Heart left ventricle (tissue), 16 donors: ENCODE data around the gene CD96. TPM values are rescaled to one million over a fixed set of nuclear protein-coding genes. Genes with fewer than 3 reads are reported as not detected.

Experiments used
- ATAC-seq, 4 donors: fragments of 200-7000 bp; cut with Tn5 transposase; one replicate each; pipeline ENCODE4 v1.9.1; 2020 to 2022; ENCODE audit warnings: moderate library complexity in 4 of 4, mild to moderate bottlenecking in 3 of 4, moderate number of reproducible peaks in 1 of 4
- DNase-seq, 5 donors: peaks; one replicate each; pipeline ENCODE4 v3.0.0-alpha.2; 2020
- H3K27ac ChIP-seq, 12 donors: fragments of 200-600 bp; sonication (generic) in 4 of 12; one replicate each; pipeline versions ENCODE4 v1.5.0 to v1.8.0; 2016 to 2022; ENCODE audit warnings: mild to moderate bottlenecking in 2 of 12
- H3K27me3 ChIP-seq, 9 donors: fragments of 200-600 bp; sonication (generic) in 2 of 9; one replicate each; pipeline versions ENCODE4 v1.5.1 to v1.8.0; 2016 to 2022; ENCODE audit warnings: mild to moderate bottlenecking in 3 of 9
- H3K36me3 ChIP-seq, 9 donors: fragments of 200-600 bp; sonication (generic) in 2 of 9; one replicate each; pipeline versions ENCODE4 v1.5.0 to v1.8.0; 2018 to 2022; ENCODE audit warnings: mild to moderate bottlenecking in 2 of 9
- H3K4me1 ChIP-seq, 12 donors: fragments of 200-600 bp; sonication (generic) in 4 of 12; one replicate each; pipeline versions ENCODE4 v1.5.0 to v1.8.0; 2016 to 2022; ENCODE audit warnings: mild to moderate bottlenecking in 3 of 12
- H3K4me3 ChIP-seq, 12 donors: fragments of 200-600 bp; sonication (generic) in 4 of 12; one replicate each; pipeline versions ENCODE4 v1.5.0 to v1.8.0; 2017 to 2022; ENCODE audit warnings: mild to moderate bottlenecking in 9 of 12, moderate library complexity in 4 of 12
- H3K9me3 ChIP-seq, 12 donors: fragments of 200-600 bp; sonication (generic) in 4 of 12; one replicate each; pipeline versions ENCODE4 v1.5.0 to v1.8.0; 2016 to 2022; ENCODE audit warnings: mild to moderate bottlenecking in 1 of 12
- POLR2A ChIP-seq, 2 donors: fragments of 450-650 bp; IDR thresholded peaks; one replicate each; pipeline ENCODE4 v1.6.1; 2017; ENCODE audit warnings: antibody characterized with exemption in 2 of 2, mild to moderate bottlenecking in 2 of 2, moderate library complexity in 2 of 2
- WGBS, 4 donors: extraction: QIAGEN DNeasy Blood & Tissue Kit in 2 of 4; methylation state at CpG; one replicate each; pipeline versions ENCODE4 v1.1.5 to v1.1.7; 2013 to 2018; 5-methylcytosine and 5-hydroxymethylcytosine counted together
- intact Hi-C, 10 donors: fragments of 100-400 bp; cut with DNase I; formaldehyde crosslinking; loops; one replicate each; pipeline versions ENCODE4 v1.11.1 to v1.14.2; 2022
- polyA plus RNA-seq, 2 donors: library from polyadenylated mRNA; stranded (reverse); fragments of 200-250 nt; gene quantifications; one replicate each; pipeline ENCODE4 v1.2.3, GENCODE V29; 2013
- total RNA-seq, 9 donors: library from RNA; depleted of rRNA in 2 of 9; stranded (reverse); fragments of >200 nt in 2 of 9; fragmentation: NEBNext Ultra II Directional in 3 of 9; extraction: Animal tissue kit (Norgen Biotek cat#: 25700) in 3 of 9; gene quantifications; one replicate each; pipeline versions ENCODE4 v1.1.0 to v1.2.4, GENCODE V29; 2016 to 2023
- TF ChIP-seq, protein P1 (sequence below), 12 donors: fragments of 200-600 bp; sonication (generic) in 4 of 12; IDR thresholded peaks; one replicate each; pipeline versions ENCODE4 v1.5.0 to v1.8.0; 2018 to 2022; ENCODE audit warnings: antibody characterized with exemption in 12 of 12, mild to moderate bottlenecking in 5 of 12
- donor health status: ischemic (EF 13 %, LVEDD 7.1; RV severe dilation, severe dysfunction).
- donor health status: healthy with polysubstance abuse.
- donor health status: DM: no; HTN: yes; CAD: no.
- donor health status: DM: no; HTN: no; CAD: no.
- donor health status: ischemic (EF 25% LVEDD 6.9; RV normal size, moderate dysfunction).
- donor health status: ischemic (EF 25% LVEDD 5.7; RV mildly dilated, moderate dysfunction).
- donor health status: healthy.
- donor health status: DM: yes; HTN: yes; CAD: no.
- donor health status: ischemic (EF 35%, LVEDD 5.7; RV mildly dilated, moderate dysfunction).
- donor health status: nonischemic (EF 11% LVEDD 7.7; RV severe dilation, severe dysfunction).
- donor health status: DM: yes; HTN: yes; CAD: no.
- donor health status: PGD.
- donor health status: ischemic (EF 29% LVEDD 5.4; RV normal size, mild dysfunction).
- donor health status: nonischemic (EF 23%, LVEDD 6.1; RV moderate dilation, normal function).

CD96 gene
- total and polyA plus RNA-seq, 11 donors: 0.08 to 4.4 (median 0.28) TPM; not detected in 4

GRCh38 chr3:111578867-111579266 is 36.9 kb downstream of the CD96 start:
- DNase-seq (no peak), ATAC-seq (no peak)
- Histone ChIP-seq H3K27me3 (no peaks in the 10 kb centered on the region), H3K4me3 (no peak overlapping the region), H3K27ac (no peak overlapping the region), H3K36me3 (no peaks in the 10 kb centered on the region), H3K4me1 (no peaks in the 10 kb centered on the region), H3K9me3 (no peaks in the 10 kb centered on the region)
- intact Hi-C loops: no loop called here
- no peak for TF ChIP-seq POLR2A (IDR thresholded peaks at IDR 0.05)
- TF ChIP-seq, protein P1, sequence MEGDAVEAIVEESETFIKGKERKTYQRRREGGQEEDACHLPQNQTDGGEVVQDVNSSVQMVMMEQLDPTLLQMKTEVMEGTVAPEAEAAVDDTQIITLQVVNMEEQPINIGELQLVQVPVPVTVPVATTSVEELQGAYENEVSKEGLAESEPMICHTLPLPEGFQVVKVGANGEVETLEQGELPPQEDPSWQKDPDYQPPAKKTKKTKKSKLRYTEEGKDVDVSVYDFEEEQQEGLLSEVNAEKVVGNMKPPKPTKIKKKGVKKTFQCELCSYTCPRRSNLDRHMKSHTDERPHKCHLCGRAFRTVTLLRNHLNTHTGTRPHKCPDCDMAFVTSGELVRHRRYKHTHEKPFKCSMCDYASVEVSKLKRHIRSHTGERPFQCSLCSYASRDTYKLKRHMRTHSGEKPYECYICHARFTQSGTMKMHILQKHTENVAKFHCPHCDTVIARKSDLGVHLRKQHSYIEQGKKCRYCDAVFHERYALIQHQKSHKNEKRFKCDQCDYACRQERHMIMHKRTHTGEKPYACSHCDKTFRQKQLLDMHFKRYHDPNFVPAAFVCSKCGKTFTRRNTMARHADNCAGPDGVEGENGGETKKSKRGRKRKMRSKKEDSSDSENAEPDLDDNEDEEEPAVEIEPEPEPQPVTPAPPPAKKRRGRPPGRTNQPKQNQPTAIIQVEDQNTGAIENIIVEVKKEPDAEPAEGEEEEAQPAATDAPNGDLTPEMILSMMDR (IDR thresholded peaks at IDR 0.05): no peak
- WGBS, 4 donors: 89 to 94% (median 92%) methylated on average over 4 of the region's 4 CpGs

- Histone ChIP-seq H3K27ac (no peak overlapping the region), H3K4me1 (no peaks in the 10 kb centered on the region), H3K27me3 (no peaks in the 10 kb centered on the region), H3K36me3 (no peaks in the 10 kb centered on the region), H3K9me3 (no peaks in the 10 kb centered on the region), H3K4me3 (no peak overlapping the region)
- WGBS, 4 donors: 88 to 92% (median 90%) methylated on average over 5 of the region's 5 CpGs
- TF ChIP-seq, protein P1 (IDR thresholded peaks at IDR 0.05): no peak
- TF ChIP-seq POLR2A (IDR thresholded peaks at IDR 0.05): no peak
- no peak for ATAC-seq
- DNase-seq: no peak
- intact Hi-C loops: no loop called here
Observed at GRCh38 chr3:111579495-111579894, 37.5 kb downstream of the CD96 start.

GRCh38 chr3:111581403-111582119 is 39.6 kb downstream of the CD96 start:
- Histone ChIP-seq H3K36me3 (no peaks in the 10 kb centered on the region), H3K27ac (no peak overlapping the region), H3K4me3 (no peak overlapping the region), H3K9me3 (no peaks in the 10 kb centered on the region), H3K4me1 (no peaks in the 10 kb centered on the region), H3K27me3 (no peaks in the 10 kb centered on the region)
- ATAC-seq: no peak
- intact Hi-C loops: no loop called here
- TF ChIP-seq, protein P1 (IDR thresholded peaks at IDR 0.05): no peak
- no peak for TF ChIP-seq POLR2A (IDR thresholded peaks at IDR 0.05)
- no peak for DNase-seq
- 84 to 91% (median 87%) methylated on average over 2 of the region's 2 CpGs for WGBS, 4 donors

DNA sequence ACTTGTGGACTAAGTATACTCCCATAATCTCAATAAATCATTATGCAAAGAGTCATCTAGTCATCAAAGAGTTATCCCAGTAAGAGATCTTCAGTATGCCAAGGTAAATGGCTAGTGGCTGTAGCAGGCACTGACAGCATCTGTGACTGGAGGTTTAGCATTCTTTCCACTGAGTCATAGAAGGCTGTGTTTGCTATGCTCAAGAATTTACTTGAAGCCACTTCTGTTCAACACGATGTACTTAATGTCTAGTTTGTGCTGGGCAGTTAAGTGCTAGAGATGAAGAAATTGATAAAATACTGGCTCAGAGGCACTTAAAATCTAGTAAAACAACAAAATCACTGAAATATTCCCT is 40.1 kb downstream of the CD96 start:
- DNase-seq (no peak), ATAC-seq (no peak)
- intact Hi-C loops: no loop called here
- no peaks in the 10 kb centered on the region for H3K4me1 ChIP-seq
- WGBS, 4 donors: 32 to 52% (median 41%) methylated on average over 1 of the region's 1 CpG
- no peaks in the 10 kb centered on the region for H3K27me3 ChIP-seq
- no peak overlapping the region for H3K4me3 ChIP-seq
- H3K9me3 ChIP-seq: no peaks in the 10 kb centered on the region
- TF ChIP-seq, protein P1 (IDR thresholded peaks at IDR 0.05): no peak
- no peak for TF ChIP-seq POLR2A (IDR thresholded peaks at IDR 0.05)
- H3K27ac ChIP-seq: no peak overlapping the region
- no peaks in the 10 kb centered on the region for H3K36me3 ChIP-seq
